GM19395 (cell line): ENCODE results near the gene ARNT2.

Source experiments
- ATAC-seq: cut with Tn5 transposase; IDR thresholded peaks from one replicate; pipeline ENCODE4 v1.9.1; 2021; ENCODE audit warnings: mild to moderate bottlenecking, moderate library complexity; ENCODE audit not compliant: unreplicated experiment

The ARNT2 gene

GRCh38 chr15:80464951-80465625 is 60.9 kb downstream of the ARNT2 start:
- ATAC-seq, result no peak

- no peak for ATAC-seq
These were observed 61.4 kb downstream of the ARNT2 start for GRCh38 chr15:80465626-80466005.

- no peak for ATAC-seq
These were observed 62.4 kb downstream of the ARNT2 start for GRCh38 chr15:80466543-80466942.

- no peak for ATAC-seq
These were observed 63.1 kb downstream of the ARNT2 start for GRCh38 chr15:80467311-80467714.

- no peak for ATAC-seq
These were observed 64.6 kb downstream of the ARNT2 start for GRCh38 chr15:80468796-80469195.

GRCh38 chr15:80471881-80472280 is 67.7 kb downstream of the ARNT2 start:
- ATAC-seq, result no peak

- ATAC-seq, result no peak
These were observed 69.4 kb downstream of the ARNT2 start for GRCh38 chr15:80473286-80474223.

GRCh38 chr15:80474224-80475215 is 70.3 kb downstream of the ARNT2 start:
- ATAC-seq, result no peak

GRCh38 chr15:80475572-80475971 is 71.4 kb downstream of the ARNT2 start:
- no peak for ATAC-seq

- no peak for ATAC-seq
These were observed 71.9 kb downstream of the ARNT2 start for GRCh38 chr15:80476036-80476435.

GRCh38 chr15:80478075-80478474 is 73.9 kb downstream of the ARNT2 start:
- no peak for ATAC-seq

GRCh38 chr15:80479191-80479590 is 75.0 kb downstream of the ARNT2 start:
- ATAC-seq, result no peak

GRCh38 chr15:80480171-80480811 is 76.1 kb downstream of the ARNT2 start:
- no peak for ATAC-seq

- no peak for ATAC-seq
These were observed 76.7 kb downstream of the ARNT2 start for GRCh38 chr15:80480909-80481308.

- no peak for ATAC-seq
These were observed 78.5 kb downstream of the ARNT2 start for GRCh38 chr15:80482696-80483095.

- no peak for ATAC-seq
These were observed 79.6 kb downstream of the ARNT2 start for GRCh38 chr15:80483725-80484161.

GRCh38 chr15:80484333-80484864 is 80.2 kb downstream of the ARNT2 start:
- ATAC-seq, result no peak

- no peak for ATAC-seq
These were observed 81.4 kb downstream of the ARNT2 start for GRCh38 chr15:80485370-80486164.

GRCh38 chr15:80487839-80488390 is 83.7 kb downstream of the ARNT2 start:
- ATAC-seq, result no peak
